HepG2 (cell line): Measurements from ENCODE around the gene PARN. TPM values are rescaled to one million over a fixed set of nuclear protein-coding genes. Genes with fewer than 3 reads are reported as not detected.

Source experiments
- ATAD3A ChIP-seq: sonication (generic); formaldehyde crosslinking; IDR thresholded peaks from 2 replicates; pipeline ENCODE4 v1.4.0; 2020; ENCODE audit warnings: missing genetic modification reagents
- CHCHD3 ChIP-seq: sonication (generic); formaldehyde crosslinking; IDR thresholded peaks from 2 replicates; pipeline ENCODE4 v1.8.0; 2022; ENCODE audit warnings: mild to moderate bottlenecking, missing genetic modification reagents, moderate library complexity
- CREB1 ChIP-seq, 2 experiments: fragments of 450-650 bp in 1 of 2; IDR thresholded peaks; 2 replicates each; pipeline ENCODE4 v1.6.1; 2016 to 2017; ENCODE audit warnings: control low read depth in 1 of 2, mild to moderate bottlenecking in 1 of 2, missing compliant biosample characterization in 1 of 2, missing genetic modification characterization in 1 of 2
- GTF3A ChIP-seq: sonication (generic); formaldehyde crosslinking; conservative IDR thresholded peaks from 2 replicates; pipeline ENCODE4 v1.4.0; 2020; ENCODE audit warnings: mild to moderate bottlenecking, missing genetic modification reagents
- PHF21A ChIP-seq: sonication (generic); formaldehyde crosslinking; IDR thresholded peaks from 2 replicates; pipeline ENCODE4 v1.5.0; 2020; ENCODE audit warnings: mild to moderate bottlenecking, missing genetic modification reagents
- POGK ChIP-seq: sonication (generic); formaldehyde crosslinking; conservative IDR thresholded peaks from 2 replicates; pipeline ENCODE4 v1.8.0; 2022; ENCODE audit warnings: mild to moderate bottlenecking, moderate library complexity, missing genetic modification reagents
- SNRNP70 ChIP-seq: fragments of 200-400 bp; formaldehyde crosslinking; IDR thresholded peaks from 2 replicates; pipeline ENCODE4 v1.6.1; 2017; ENCODE audit warnings: mild to moderate bottlenecking, low read depth, low read length, moderate library complexity
- TCF7L2 ChIP-seq: IDR thresholded peaks from 2 replicates; pipeline ENCODE4 v1.6.1; 2011; ENCODE audit warnings: mild to moderate bottlenecking, low read depth, low read length, moderate library complexity
- USF2 ChIP-seq, 2 experiments: sonication (generic) in 1 of 2; formaldehyde crosslinking in 1 of 2; IDR thresholded peaks; 2 replicates each; pipeline versions ENCODE4 v1.5.1 to v1.6.1; 2011 to 2020; ENCODE audit warnings: borderline replicate concordance in 1 of 2, low read depth in 1 of 2, low read length in 1 of 2, mild to moderate bottlenecking in 1 of 2, missing genetic modification reagents in 1 of 2, moderate library complexity in 1 of 2
- ZBTB2 ChIP-seq: sonication (generic); formaldehyde crosslinking; IDR thresholded peaks from 2 replicates; pipeline ENCODE4 v1.8.0; 2022; ENCODE audit warnings: low read depth, missing genetic modification reagents
- ZHX1 ChIP-seq: sonication (generic); formaldehyde crosslinking; IDR thresholded peaks from 2 replicates; pipeline ENCODE4 v1.8.1; 2022; ENCODE audit warnings: low read depth, mild to moderate bottlenecking, missing genetic modification reagents
- ZNF256 ChIP-seq: sonication (generic); formaldehyde crosslinking; conservative IDR thresholded peaks from 2 replicates; pipeline ENCODE4 v1.4.0; 2020; ENCODE audit warnings: missing genetic modification reagents
- ZNF292 ChIP-seq: sonication (generic); formaldehyde crosslinking; IDR thresholded peaks from 2 replicates; pipeline ENCODE4 v1.8.1; 2022; ENCODE audit warnings: mild to moderate bottlenecking, low read depth, missing genetic modification reagents, borderline replicate concordance
- ZNF496 ChIP-seq: sonication (generic); formaldehyde crosslinking; IDR thresholded peaks from 2 replicates; pipeline ENCODE4 v1.8.1; 2023; ENCODE audit warnings: mild to moderate bottlenecking, moderate library complexity, missing genetic modification reagents; ENCODE audit not compliant: insufficient replicate concordance
- ZNF569 ChIP-seq: sonication (generic); formaldehyde crosslinking; IDR thresholded peaks from 2 replicates; pipeline ENCODE4 v1.5.0; 2020; ENCODE audit warnings: mild to moderate bottlenecking, missing genetic modification reagents, moderate library complexity, borderline replicate concordance
- ZNF598 ChIP-seq: sonication (generic); formaldehyde crosslinking; IDR thresholded peaks from 2 replicates; pipeline ENCODE4 v1.5.1; 2020; ENCODE audit warnings: mild to moderate bottlenecking, missing genetic modification reagents, borderline replicate concordance
- ZNF605 ChIP-seq: sonication (generic); formaldehyde crosslinking; IDR thresholded peaks from 2 replicates; pipeline ENCODE4 v1.8.0; 2022; ENCODE audit warnings: mild to moderate bottlenecking, missing genetic modification reagents
- ZNF709 ChIP-seq: sonication (generic); formaldehyde crosslinking; IDR thresholded peaks from 2 replicates; pipeline ENCODE4 v1.5.0; 2020; ENCODE audit warnings: mild to moderate bottlenecking, missing genetic modification reagents
- ZZZ3 ChIP-seq: sonication (generic); formaldehyde crosslinking; IDR thresholded peaks from 2 replicates; pipeline ENCODE4 v1.4.0; 2020; ENCODE audit warnings: missing genetic modification reagents, mild to moderate bottlenecking, borderline replicate concordance
- polyA plus RNA-seq, 8 experiments: library from polyadenylated mRNA; depleted of rRNA in 3 of 8; stranded (reverse) in 7 of 8; unstranded in 1 of 8; fragments of >200 nt; fragmentation: Illumina TruSeq in 4 of 8; extraction: Trizol in 4 of 8; gene quantifications; 2 replicates each; pipeline versions ENCODE4 v1.2.1 to v1.2.3, GENCODE V29; 2011 to 2016; ENCODE audit warnings: low read depth in 4 of 8, missing spikeins in 1 of 8, mixed read lengths in 1 of 8; ENCODE audit not compliant: insufficient read depth in 1 of 8
- total RNA-seq, 5 experiments: library from RNA; depleted of rRNA; stranded (reverse); fragments of >200 nt; fragmentation: Illumina TruSeq; extraction: Trizol; gene quantifications; 2 replicates each; pipeline ENCODE4 v1.2.3, GENCODE V29; 2016; ENCODE audit warnings: low read depth in 1 of 5

PARN gene
- total and polyA plus RNA-seq, 2 of the 13 experiments (the other 11 are each of a cell fraction or from before 2014, with no cell fraction given): 13.3 to 47.6 TPM

GRCh38 chr16:14629919-14630619, at the start of gene PARN (continued):
- TF ChIP-seq POGK (CRISPR knock-in tag) (peak; percentile 87; the same call in 1 of the 2 replicates), USF2 (IDR thresholded peaks at IDR 0.05; ENCODE audit: low read depth, low read length) (no peak), USF2 (CRISPR knock-in tag; IDR thresholded peaks at IDR 0.05; ENCODE audit: borderline replicate concordance) (peak; percentile 83; the same call in 1 of the 2 replicates), ZZZ3 (CRISPR knock-in tag) (peak; percentile 89; the same call in 1 of the 2 replicates), PHF21A (CRISPR knock-in tag) (0 out of 2 replicates have a peak, but pooled peaks have one; percentile 69), ZBTB2 (CRISPR knock-in tag) (no peak; the same call in none of the 2 replicates), ZNF605 (CRISPR knock-in tag) (0 out of 2 replicates have a peak, but pooled peaks have one; percentile 2), GTF3A (CRISPR knock-in tag) (peak; percentile 91; the same call in 1 of the 2 replicates), ZNF496 (CRISPR knock-in tag) (no peak), SNRNP70 (no peak), CHCHD3 (CRISPR knock-in tag) (peak; percentile 83; the same call in 1 of the 2 replicates), TCF7L2 (no peak), CREB1 (IDR thresholded peaks at IDR 0.05) (peak; percentile 89), CREB1 (CRISPR knock-in tag; IDR thresholded peaks at IDR 0.05) (no peak), ZNF709 (peak; percentile 99), ZNF292 (CRISPR knock-in tag) (no peak), ZNF569 (CRISPR knock-in tag) (peak; percentile 76; the same call in 1 of the 2 replicates), ZNF598 (CRISPR knock-in tag) (peak; percentile 93; the same call in 1 of the 2 replicates), ZHX1 (peak; percentile 97), ATAD3A (CRISPR knock-in tag) (no peak; the same call in 1 of the 2 replicates), ZNF256 (CRISPR knock-in tag) (peak; percentile 78; the same call in 1 of the 2 replicates)
